ENCODE measurements around the gene CEMIP2. TPM values are rescaled to one million over a fixed set of nuclear protein-coding genes. Genes with fewer than 3 reads are reported as not detected.

The CEMIP2 gene
- total and polyA plus RNA-seq, 10 of the 15 experiments (the other 5 are each of a cell fraction or from before 2014, with no cell fraction given): 0.50 to 19.2 (median 1.2) TPM

DNA sequence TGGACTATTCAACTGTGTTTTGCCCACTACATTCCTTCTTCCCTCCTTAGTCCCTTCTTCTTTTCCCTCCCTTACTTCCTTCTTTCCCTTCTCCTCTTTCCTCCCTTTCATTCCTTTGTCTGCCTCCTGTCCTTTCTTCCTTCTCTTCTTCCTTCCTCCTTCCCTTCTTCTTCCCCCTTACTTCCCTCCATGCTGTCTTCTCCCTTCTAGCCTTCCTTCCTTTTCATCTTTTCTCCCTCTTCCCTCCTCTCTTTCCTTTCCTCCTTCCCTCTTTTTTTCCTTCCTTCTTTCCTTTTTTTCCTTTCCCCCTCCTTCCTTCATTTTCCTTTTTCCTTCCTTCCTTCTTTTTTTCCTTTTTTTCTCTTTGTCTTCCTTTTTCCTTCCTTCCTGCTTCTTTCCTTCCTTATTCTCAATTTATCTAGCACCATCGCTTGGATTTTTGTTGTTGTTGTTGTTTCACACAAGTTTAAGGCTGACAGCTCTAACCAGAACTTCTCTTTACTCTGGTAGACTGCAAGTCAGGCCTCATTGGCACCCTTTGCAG lies 123.4 kb downstream of the CEMIP2 start:
- Histone ChIP-seq H3K4me3 (no peak overlapping the region), H3K79me2 (ENCODE audit: control insufficient read depth, insufficient read depth, low read length) (no peaks in the 10 kb centered on the region), H4K20me1 (ENCODE audit: control insufficient read depth, insufficient read depth) (no peaks in the 10 kb centered on the region), H3K4me2 (ENCODE audit: control insufficient read depth, insufficient read depth) (no peak overlapping the region), H3K9ac (ENCODE audit: control insufficient read depth, insufficient read depth, low read length) (no peak overlapping the region), H3K27me3 (replicated peaks in 1 of 2; ENCODE audit: control insufficient read depth in 2 of 2, insufficient read depth in 2 of 2, low read length in 1 of 2) (no peaks in the 10 kb centered on the region), H2AFZ (ENCODE audit: control insufficient read depth, low read depth, low read length) (no peak overlapping the region), H3K4me1 (ENCODE audit: control insufficient read depth, insufficient read depth, low read length) (no peaks in the 10 kb centered on the region; the same call in 1 of the 2 replicates), H3K36me3 (ENCODE audit: control insufficient read depth in 2 of 2, insufficient read depth in 2 of 2, low read length in 1 of 2) (no peaks in the 10 kb centered on the region), H3K9me3 (replicated peaks; ENCODE audit: control insufficient read depth, insufficient read depth, low read length) (no peaks in the 10 kb centered on the region; the same call in 2 of the 3 replicates), H3K27ac (ENCODE audit: control insufficient read depth, insufficient read depth) (no peak overlapping the region)
- POLR2A ChIA-PET: no interaction called here
- TF ChIP-seq BACH1 (IDR thresholded peaks at IDR 0.05; ENCODE audit: borderline replicate concordance): no peak
- TF ChIP-seq, protein P1, sequence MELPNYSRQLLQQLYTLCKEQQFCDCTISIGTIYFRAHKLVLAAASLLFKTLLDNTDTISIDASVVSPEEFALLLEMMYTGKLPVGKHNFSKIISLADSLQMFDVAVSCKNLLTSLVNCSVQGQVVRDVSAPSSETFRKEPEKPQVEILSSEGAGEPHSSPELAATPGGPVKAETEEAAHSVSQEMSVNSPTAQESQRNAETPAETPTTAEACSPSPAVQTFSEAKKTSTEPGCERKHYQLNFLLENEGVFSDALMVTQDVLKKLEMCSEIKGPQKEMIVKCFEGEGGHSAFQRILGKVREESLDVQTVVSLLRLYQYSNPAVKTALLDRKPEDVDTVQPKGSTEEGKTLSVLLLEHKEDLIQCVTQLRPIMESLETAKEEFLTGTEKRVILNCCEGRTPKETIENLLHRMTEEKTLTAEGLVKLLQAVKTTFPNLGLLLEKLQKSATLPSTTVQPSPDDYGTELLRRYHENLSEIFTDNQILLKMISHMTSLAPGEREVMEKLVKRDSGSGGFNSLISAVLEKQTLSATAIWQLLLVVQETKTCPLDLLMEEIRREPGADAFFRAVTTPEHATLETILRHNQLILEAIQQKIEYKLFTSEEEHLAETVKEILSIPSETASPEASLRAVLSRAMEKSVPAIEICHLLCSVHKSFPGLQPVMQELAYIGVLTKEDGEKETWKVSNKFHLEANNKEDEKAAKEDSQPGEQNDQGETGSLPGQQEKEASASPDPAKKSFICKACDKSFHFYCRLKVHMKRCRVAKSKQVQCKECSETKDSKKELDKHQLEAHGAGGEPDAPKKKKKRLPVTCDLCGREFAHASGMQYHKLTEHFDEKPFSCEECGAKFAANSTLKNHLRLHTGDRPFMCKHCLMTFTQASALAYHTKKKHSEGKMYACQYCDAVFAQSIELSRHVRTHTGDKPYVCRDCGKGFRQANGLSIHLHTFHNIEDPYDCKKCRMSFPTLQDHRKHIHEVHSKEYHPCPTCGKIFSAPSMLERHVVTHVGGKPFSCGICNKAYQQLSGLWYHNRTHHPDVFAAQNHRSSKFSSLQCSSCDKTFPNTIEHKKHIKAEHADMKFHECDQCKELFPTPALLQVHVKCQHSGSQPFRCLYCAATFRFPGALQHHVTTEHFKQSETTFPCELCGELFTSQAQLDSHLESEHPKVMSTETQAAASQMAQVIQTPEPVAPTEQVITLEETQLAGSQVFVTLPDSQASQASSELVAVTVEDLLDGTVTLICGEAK (IDR thresholded peaks at IDR 0.05; ENCODE audit: borderline replicate concordance): no peak
- TF ChIP-seq, protein P2, sequence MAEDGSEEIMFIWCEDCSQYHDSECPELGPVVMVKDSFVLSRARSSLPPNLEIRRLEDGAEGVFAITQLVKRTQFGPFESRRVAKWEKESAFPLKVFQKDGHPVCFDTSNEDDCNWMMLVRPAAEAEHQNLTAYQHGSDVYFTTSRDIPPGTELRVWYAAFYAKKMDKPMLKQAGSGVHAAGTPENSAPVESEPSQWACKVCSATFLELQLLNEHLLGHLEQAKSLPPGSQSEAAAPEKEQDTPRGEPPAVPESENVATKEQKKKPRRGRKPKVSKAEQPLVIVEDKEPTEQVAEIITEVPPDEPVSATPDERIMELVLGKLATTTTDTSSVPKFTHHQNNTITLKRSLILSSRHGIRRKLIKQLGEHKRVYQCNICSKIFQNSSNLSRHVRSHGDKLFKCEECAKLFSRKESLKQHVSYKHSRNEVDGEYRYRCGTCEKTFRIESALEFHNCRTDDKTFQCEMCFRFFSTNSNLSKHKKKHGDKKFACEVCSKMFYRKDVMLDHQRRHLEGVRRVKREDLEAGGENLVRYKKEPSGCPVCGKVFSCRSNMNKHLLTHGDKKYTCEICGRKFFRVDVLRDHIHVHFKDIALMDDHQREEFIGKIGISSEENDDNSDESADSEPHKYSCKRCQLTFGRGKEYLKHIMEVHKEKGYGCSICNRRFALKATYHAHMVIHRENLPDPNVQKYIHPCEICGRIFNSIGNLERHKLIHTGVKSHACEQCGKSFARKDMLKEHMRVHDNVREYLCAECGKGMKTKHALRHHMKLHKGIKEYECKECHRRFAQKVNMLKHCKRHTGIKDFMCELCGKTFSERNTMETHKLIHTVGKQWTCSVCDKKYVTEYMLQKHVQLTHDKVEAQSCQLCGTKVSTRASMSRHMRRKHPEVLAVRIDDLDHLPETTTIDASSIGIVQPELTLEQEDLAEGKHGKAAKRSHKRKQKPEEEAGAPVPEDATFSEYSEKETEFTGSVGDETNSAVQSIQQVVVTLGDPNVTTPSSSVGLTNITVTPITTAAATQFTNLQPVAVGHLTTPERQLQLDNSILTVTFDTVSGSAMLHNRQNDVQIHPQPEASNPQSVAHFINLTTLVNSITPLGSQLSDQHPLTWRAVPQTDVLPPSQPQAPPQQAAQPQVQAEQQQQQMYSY (CRISPR knock-in tag; IDR thresholded peaks at IDR 0.05): no peak
- WGBS (ENCODE audit: insufficient coverage, insufficient replicate concordance, low lambda C conversion rate, missing lambda C conversion rate): 0% methylated on average over 1 of the region's 1 CpG
- intact Hi-C loops (cut with micrococcal nuclease; ENCODE audit: unreplicated experiment): no loop called here
- in situ Hi-C loops (cut with MboI): no loop called here
- RAD21 ChIA-PET (ENCODE audit: unreplicated experiment): no interaction called here
- no TSS peak for BruUV-seq (replicated peaks)
- CTCF ChIA-PET: interaction anchor here (0.6 kb wide), 1 partner anchor 101 kb away, joined by 3 read pairs; no protein-coding TSS in a partner anchor
- SMC1A ChIA-PET (ENCODE audit: uncharacterized antibody, unreplicated experiment): interaction anchor here (0.7 to 1.5 kb wide), 3 partner anchors 14 to 44 kb away, joined by 3 to 4 read pairs (median 3); no protein-coding TSS in a partner anchor
- no peak for FAIRE-seq
- no peak for ATAC-seq
- DNase-seq (ENCODE audit: low read depth, low spot score): no peak

Data from GM12878 (cell line).